Activated naive CD8-positive, alpha-beta T cell treated with anti-CD3 and anti-CD28 coated beads, Interleukin-2, amount 50 U/mL, for 16 hours (primary cell): ENCODE data around the gene PPP1R14B.

ENCODE experiments used
- DNase-seq: peaks from one replicate; pipeline ENCODE4 v3.0.0-alpha.2; 2020; ENCODE audit warnings: low read depth, low spot score

Gene PPP1R14B

GRCh38 chr11:64246871-64247728, at the start of gene PPP1R14B:
Gene PPP1R14B, minus strand, starts transcription at chr11:64246943. Its CDS starts 270 bp downstream, at chr11:64246673.
- DNase-seq = peak; percentile 78

- DNase-seq = no peak
Measured at GRCh38 chr11:64296236-64296635, 49.5 kb upstream of the PPP1R14B start.

GRCh38 chr11:64295760-64296159, 49.0 kb upstream of the PPP1R14B start:
- no peak for DNase-seq

- no peak for DNase-seq
Measured at GRCh38 chr11:64294774-64295173, 48.0 kb upstream of the PPP1R14B start.

GRCh38 chr11:64292460-64293254, 45.9 kb upstream of the PPP1R14B start:
- DNase-seq = no peak

GRCh38 chr11:64291752-64292459, 45.2 kb upstream of the PPP1R14B start:
- no peak for DNase-seq

- DNase-seq = no peak
Measured at GRCh38 chr11:64291262-64291751, 44.6 kb upstream of the PPP1R14B start, which contains the start of gene KCNK4. Gene KCNK4, plus strand, starts transcription at chr11:64291302. Its CDS starts 1,717 bp downstream, at chr11:64293019.

GRCh38 chr11:64290352-64291261, 43.9 kb upstream of the PPP1R14B start:
- no peak for DNase-seq

GRCh38 chr11:64289002-64289564, 42.3 kb upstream of the PPP1R14B start:
- DNase-seq = no peak

GRCh38 chr11:64288353-64288750, 41.6 kb upstream of the PPP1R14B start:
- no peak for DNase-seq

- no peak for DNase-seq
Measured at GRCh38 chr11:64287676-64288352, 41.1 kb upstream of the PPP1R14B start.

GRCh38 chr11:64286801-64287159, 40.0 kb upstream of the PPP1R14B start:
- DNase-seq = no peak

- no peak for DNase-seq
Measured at GRCh38 chr11:64285885-64286800, 39.4 kb upstream of the PPP1R14B start.

GRCh38 chr11:64284962-64285884, 38.5 kb upstream of the PPP1R14B start, which contains the start of gene GPR137:
Gene GPR137, plus strand, starts transcription at chr11:64285848. Its CDS starts 677 bp downstream, at chr11:64286525.
- DNase-seq = peak; percentile 75

GRCh38 chr11:64284048-64284961, 37.6 kb upstream of the PPP1R14B start, which contains the start of gene BAD:
Gene BAD, minus strand, starts transcription at chr11:64284665. Its CDS starts 297 bp downstream, at chr11:64284368.
- peak; percentile 79 for DNase-seq

- DNase-seq = no peak
Measured at GRCh38 chr11:64283092-64283491, 36.3 kb upstream of the PPP1R14B start.
